ENCODE data around the gene TIGD2. TPM values are rescaled to one million over a fixed set of nuclear protein-coding genes. Genes with fewer than 3 reads are reported as not detected.

Gene TIGD2
- 3.2 and 5.0 TPM in 2 replicates for total RNA-seq (2014; rRNA removed; shearing (Covaris generic))

DNA sequence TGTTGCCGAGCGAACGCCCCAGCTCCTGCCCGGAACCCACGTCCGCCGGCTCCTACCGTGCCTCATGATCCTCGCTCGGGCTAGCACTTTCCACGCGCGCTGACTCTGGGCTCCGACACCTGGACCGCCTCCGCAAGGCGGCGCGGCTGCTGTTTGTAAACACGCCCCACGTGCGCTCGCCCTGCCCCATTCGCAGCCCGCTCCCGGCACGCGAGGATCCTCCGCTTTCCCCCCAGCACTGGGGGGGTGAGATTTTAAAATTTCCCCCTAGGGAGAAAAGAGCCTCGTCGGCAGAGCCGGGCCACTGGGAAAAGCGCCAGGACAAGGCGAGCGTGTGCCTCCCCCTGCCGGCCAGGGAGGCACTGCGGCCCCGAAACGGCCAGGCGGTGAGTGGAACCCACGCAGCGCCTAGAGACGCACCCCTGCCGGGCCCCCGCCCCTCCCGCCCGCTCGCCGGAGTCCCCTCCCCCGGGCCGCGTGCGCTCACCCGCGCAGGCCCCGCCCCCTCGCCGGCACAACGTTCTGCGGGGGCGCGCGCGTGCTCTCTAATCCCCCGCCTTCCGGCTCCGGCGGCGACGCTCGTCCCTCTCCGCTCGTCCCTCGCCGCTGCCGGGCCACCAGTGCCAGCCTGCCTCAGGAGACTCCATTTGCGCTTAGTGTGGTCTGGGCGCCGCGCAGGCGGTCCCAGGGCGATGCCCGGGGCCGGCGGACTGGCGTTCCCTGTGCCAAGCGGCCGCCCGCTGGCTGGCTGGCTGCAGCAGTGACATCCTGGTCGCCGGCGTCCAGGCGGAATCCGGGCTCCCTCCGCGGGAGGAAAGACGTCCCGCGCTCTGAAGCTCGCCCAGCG is at the start of gene TIGD2:
TSS of gene TIGD2 (plus strand) at position 548 of the 847 bp plus-strand sequence. CDS start 1,442 bp downstream, outside the sequence.
- peak; percentile 83 for DNase-seq (ENCODE audit: low read depth)

DNA sequence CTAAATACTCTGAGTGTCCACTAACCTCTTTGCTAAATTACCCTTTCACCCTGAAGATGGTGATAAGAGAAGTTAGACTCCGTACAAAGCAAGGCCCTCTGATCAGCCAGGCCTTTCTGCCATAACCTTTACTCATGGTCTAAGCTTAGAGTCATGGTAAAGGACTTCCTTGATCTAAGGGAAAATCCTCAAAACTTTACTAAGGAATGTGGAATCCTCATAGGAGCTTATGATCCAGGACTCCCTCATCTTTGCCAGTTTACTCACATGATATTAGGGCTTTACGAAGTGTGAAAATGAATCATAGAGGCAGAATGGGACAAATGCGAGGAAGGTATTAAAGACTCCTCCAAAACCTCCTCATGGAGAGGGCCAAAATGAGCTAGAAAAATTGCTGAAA is 46.5 kb upstream of the TIGD2 start:
- DNase-seq (ENCODE audit: low read depth) = no peak

DNA sequence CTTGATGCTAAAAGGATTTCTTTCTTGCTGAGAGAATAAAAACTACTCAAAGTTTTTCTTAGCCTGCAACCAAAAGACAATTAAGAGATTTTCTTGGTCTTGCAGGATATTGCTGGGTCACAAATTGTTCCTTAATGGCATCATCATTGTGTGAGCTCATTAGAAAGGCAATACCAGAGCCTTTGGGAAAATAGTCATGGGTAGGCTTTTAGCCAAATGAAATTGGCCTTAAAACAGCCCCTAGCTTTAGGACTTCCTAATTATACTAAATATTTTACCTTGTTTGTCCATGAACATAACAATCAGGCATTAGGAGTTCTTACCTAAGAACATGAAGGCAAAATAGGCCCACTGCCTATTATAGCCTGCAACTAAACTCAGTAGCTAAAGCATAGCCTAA is 43.9 kb upstream of the TIGD2 start:
- no peak for DNase-seq (ENCODE audit: low read depth)

DNA sequence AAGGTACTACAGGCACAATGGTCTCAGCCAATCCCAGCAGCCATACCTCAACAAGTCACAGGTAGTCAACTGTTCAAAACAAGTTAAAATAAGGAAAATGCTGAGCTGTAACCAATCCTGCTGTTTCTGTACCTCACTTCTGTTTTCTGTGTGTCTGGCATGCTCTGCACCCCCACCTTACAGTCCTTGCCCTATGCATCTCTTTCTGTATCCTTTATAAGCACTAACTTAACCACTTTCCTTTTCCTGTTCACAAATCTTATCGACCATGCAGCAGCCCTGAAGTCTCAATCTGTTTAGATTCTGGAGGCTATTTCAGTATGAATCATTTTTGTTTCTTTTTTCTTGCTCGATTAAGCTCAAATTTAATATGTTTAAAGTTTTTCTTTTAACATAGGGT is 41.9 kb upstream of the TIGD2 start:
- no peak for DNase-seq (ENCODE audit: low read depth)

DNA sequence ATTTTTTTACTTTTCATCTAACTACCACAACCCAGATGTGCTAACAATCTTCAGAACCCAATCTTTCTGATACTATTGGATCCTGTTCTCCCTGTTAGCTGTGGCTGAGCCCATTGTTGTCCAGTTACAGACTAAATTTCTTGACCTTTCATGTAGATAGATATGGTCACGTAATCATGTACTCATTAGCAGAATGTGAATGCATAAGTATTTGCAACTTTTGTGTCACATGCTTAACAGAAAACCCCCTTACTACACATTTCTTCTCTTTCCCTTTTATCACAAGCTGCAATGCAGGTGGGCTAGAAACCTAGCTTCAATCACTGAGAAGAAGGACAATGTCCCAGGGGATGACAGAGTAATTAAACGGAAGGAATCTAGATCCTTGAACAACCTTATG is 41.3 kb upstream of the TIGD2 start:
- DNase-seq (ENCODE audit: low read depth) = no peak

DNA sequence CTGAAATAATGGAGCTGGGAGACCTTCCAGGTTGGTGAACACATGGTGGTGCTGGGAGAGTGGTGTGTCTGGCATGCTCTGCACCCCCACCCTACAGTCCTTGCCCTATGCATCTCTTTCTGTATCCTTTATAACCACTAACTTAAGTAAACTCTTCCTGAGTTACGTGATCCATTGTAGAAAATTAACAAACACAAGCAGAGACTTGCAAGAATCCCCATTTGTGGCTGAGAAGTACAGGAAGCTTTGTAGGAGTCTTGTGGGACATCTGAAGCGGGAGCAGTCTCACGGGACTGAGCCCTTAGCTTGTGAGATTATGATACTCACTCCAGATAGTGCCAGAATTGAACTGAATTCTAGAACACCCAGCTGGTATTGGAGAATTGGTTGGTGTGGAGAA is 40.0 kb upstream of the TIGD2 start:
- no peak for DNase-seq (ENCODE audit: low read depth)

DNA sequence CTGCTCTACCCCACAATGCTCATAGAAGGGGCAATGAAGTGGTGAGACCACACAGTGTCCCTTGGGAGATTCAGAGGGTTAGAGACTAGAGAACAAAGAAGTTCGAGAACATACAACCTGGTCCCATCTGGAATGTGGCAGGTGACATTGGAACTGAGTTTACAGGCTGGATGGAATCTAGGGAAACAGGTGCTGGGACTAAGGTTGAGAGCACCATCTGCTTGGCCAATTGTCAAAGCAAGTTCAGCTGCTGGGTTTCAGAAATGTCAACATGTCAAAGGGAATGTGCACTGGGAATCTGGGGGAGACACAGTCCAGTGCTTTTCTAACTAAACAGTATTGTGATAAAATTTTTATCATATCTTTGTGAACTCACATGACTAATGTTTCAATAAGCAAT is 38.4 kb upstream of the TIGD2 start:
- no peak for DNase-seq (ENCODE audit: low read depth)

DNA sequence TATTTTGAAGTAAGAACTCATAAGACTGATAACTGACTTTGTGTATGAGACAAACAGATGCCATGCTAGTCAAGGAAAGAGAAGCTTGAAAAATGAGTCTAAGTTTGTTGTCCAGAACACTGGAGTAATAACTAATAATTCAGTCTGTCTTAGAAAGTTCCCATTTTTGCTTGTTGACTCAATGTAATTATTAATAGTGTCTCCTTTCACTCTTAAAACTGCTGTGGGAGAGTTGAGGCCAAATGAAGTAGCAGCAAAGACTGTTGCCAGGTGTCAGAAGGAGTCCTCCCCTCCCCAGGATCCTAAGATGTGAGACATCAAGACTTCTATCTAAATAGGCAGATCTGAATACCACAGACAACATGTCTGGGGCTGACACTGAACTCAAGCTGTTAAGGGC is 33.6 kb upstream of the TIGD2 start:
- no peak for DNase-seq (ENCODE audit: low read depth)

DNA sequence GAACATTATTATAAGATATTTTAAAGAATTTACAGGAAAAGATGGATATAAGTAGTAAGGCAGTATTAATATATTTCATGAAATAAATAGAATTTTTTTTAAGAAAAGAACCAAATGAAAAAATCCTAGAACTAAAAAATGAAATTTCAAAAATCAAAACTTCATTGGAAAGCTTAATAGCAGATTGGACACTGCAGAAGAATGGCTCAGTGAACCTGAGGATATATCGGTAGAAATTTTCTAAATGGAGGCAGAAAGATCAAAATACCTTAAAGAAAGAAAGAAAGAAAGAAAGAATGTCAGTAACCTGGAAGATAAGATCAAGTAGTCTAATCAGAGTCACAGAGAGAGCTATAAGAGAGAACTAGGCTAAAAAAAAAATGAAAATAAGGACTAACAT is 33.0 kb upstream of the TIGD2 start:
- DNase-seq (ENCODE audit: low read depth) = no peak

DNA sequence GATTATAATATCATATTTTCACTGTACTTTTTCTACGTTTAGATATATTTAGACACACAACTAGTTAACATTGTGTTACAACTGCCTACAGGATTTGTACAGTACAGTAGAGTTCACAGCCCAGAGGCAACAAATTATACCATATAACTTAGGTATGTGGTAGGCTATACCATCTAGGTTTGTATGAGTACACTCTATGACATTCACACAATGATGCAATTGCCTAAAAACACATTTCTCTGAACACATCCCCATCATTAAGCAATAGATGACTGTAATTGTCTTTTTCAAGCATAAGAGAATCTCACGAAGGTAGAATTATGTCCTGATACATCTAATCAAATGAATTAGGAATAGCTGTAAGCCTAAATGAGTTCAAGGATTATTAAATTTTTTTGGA is 12.3 kb upstream of the TIGD2 start:
- DNase-seq (ENCODE audit: low read depth) = no peak

DNA sequence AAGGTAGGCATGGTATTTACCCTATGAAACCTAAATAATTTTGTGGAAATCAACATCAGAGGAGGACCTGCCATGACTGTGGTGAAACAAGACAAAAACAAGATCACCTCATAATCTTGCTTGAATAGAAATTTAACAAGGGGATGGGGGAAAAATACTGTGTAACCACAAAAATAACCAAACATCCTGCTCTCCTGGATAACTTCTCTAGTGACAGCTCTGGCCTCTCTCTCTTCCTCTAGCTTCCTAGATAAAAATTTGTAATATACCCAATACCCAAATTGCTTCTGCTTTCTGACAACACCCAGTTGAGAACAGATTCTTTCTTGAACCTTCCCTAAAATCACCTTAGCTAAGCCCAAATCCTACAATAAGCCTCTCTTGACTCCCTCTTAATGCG is 11.9 kb upstream of the TIGD2 start:
- no peak for DNase-seq (ENCODE audit: low read depth)

DNA sequence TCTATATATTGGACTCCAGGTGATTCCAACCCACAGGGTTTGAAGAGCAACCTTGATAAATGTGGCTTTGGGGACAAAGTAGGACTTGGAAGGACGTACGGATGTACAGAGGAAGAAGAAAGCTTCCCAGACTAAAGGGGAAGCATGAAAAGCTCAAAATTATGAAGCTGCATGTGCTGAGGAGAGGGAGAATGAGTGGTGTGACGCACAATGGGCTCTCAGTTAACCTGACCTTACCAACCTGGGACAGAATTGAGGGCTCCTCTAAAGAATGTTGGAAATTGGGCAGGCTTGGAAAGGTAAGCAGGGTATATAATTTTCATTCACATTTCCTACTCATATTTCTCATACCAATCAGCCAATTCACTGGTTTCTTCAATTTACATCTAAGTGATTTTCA is 10.5 kb upstream of the TIGD2 start:
- no peak for DNase-seq (ENCODE audit: low read depth)

DNA sequence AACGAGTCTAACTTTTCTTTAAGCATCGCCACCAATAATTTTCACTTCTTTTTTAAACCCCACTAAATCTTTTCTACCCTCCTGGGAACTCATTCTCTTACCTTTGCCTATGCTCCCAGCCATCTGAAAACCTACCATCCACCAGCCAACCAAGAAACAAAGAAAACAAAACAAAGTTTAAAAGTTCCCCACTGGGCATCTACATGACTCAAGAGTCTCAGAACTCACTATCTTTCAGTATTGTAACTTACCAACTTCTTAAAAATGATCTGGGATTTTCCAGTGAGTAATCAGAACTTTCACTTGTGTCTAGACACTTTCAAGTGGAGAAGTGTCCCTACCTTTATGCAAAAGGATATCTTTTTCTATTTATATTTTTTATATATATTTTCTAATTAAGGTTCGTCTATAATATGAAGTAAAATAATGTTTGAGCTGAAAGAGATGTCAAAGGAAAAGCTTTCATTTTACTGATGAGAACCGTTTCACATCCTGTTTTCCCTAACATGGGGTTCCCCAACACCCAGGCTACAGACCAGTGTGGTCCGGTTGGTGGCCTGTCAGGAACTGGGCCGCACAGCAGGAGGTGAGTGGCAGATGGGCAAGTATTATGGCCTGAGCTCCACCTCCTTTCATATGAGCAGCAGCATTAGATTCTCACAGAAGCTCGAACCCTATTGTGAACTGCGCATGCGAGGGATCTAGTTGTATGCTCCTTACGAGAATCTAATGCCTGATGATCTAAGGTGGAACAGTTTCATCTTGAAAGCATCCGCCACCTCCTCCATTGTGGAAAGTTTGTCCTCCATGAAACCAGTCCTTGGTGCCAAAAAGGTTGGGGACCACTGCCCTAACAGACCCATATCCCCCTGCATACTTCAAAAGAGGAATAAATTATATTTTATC is 9.8 kb upstream of the TIGD2 start:
- peak; percentile 25 for DNase-seq (ENCODE audit: low read depth)

DNA sequence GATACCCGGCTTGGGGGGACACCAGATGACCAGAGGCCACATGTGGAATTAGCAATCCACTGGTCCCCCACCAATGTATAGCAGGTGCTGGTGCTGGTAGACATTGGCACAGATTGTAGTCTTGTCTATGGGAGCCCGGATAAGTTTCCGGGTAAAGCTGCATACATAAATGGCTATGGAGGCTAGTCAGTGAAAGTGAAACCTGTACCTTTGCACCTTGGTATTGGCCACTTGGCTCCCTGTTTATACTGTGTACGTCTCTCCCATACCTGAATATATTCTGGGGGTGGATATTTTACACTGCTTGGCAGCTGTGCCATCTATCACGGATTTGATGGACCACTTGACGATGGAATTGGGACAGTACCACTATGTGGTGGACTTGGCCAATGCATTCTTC is 5.6 kb upstream of the TIGD2 start:
- DNase-seq (ENCODE audit: low read depth) = no peak

DNA sequence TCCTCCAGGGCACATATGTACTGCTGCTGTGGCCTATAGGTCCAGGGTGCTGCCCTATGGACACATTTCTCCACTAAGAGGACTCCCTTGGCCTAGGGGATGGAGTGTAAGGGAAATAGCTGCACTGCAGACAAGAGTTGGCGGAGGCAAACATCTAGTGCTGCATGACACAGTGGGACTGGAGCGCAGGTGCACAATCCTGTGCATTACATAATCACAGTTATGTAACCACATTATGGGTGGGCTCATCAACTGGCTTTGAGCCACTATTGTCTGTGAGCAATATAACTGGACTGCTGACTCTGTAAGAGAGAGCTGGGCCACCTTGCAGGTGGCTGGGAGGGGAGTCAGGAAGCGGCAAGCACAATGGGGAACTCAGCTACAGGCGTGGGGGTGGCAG is 3.2 kb upstream of the TIGD2 start:
- DNase-seq (ENCODE audit: low read depth) = no peak

DNA sequence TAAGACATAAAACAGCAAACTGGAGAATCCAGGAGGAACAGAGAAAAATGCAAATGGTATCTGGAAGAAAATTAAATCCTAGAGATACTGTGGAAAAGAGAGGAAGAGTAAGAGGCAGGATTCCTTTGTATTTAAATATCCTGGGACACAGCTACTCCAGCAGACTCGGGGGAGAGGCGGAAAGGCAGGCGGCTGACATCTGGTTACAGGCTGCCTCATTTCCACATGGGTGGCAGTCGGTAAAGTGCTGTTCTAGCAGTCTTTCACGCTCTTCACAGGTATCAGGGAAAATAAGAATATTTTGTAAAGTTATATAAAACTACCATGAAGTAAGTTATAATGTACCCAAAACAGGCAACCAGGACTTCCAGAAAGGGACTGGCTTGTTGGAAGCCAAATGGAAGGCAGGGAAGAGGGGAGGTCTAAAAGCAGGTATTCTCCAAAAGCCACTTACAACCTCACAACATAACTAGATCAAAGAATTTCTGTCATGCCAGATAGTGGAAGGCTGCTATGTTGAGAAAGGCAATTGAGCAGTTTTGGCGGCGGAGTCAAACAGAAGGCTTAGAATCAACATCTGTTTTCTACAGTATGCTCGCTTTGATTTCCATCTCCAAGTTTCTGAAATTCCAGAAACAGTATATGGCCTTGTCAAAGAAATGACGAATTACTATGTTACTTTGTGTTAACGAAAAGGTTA is 1.3 kb upstream of the TIGD2 start:
- DNase-seq (ENCODE audit: low read depth) = no peak

DNA sequence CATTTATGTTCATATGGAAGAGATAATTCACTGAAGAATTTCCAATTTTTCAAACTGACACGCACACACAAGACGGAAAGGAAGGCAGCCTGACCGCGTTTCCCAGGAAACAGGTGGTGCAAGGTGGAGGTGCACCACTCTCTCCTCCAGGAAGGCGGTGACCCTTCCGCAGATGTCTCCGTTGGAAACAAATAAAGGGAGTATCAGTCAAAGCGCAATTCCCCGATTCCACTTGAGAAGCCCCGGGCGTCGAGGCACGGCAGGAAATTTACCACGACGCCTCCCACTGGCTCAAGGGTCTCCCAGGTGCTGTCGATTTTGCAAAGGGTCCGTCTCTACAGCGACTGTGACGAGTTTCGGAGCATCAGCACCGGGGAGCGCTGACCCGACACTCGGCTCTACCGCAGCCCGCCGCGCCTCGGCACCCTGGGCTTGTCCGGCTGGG is 770 bp upstream of the TIGD2 start:
- no peak for DNase-seq (ENCODE audit: low read depth)

DNA sequence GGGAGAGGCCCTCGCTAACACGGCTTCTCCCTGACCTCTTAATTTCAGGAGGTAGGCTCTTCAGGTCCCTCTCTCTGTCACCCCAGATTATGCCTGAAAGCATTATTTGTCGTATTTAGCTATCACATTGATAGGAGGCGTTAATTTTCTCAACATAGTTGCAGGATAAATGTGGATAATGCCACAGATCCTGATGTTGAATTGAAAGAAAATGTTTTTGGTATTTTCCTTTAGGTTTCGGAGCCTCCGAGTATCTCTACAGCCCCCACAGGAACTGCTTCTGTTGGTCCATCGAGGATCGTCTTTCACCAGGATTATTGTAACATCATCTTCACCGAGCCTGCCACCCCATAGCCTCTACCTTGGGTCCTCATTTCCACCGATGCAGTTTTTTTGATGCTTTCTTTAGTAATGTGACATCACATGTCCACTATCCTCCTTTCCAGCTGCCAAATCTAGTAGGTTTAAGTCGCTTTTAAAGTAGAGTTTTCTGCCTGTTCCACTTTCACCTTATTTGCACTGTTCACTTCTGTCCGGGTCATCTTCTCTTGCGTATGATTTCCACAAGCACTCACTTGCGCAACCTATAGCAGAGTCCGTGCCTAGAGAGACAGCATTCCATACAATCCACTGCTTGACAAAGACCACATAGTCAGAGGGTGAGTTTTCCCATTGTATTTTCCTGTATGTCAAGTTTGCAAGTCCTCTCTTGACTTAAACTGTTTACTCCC is 665 bp downstream of the TIGD2 start:
- DNase-seq (ENCODE audit: low read depth) = peak; percentile 19

DNA sequence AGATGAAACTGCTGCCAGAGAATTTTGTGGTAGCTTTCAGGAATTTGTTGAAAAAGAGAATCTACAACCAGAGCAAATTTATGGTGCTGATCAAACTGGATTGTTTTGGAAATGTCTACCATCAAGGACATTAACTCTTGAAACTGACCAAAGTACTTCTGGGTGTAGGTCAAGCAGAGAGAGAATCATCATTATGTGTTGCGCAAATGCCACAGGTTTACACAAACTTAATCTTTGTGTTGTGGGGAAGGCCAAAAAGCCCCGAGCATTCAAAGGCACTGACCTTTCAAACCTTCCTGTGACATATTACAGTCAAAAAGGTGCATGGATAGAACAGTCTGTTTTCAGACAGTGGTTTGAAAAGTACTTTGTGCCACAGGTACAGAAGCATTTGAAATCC is 2.1 kb downstream of the TIGD2 start:
- DNase-seq (ENCODE audit: low read depth) = no peak

DNA sequence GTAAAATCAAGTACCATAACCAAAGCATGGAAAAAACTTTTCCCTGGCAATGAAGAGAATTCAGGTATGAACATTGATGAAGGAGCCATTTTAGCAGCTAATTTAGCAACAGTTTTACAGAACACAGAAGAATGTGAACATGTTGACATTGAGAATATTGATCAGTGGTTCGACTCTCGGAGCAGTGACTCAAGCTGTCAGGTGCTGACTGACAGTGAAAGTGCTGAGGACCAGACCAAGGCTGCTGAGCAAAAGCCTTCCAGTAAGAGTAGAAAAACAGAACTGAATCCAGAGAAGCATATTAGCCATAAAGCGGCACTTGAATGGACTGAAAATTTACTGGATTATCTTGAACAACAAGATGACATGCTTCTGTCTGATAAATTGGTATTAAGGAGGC is 2.8 kb downstream of the TIGD2 start:
- no peak for DNase-seq (ENCODE audit: low read depth)

DNA sequence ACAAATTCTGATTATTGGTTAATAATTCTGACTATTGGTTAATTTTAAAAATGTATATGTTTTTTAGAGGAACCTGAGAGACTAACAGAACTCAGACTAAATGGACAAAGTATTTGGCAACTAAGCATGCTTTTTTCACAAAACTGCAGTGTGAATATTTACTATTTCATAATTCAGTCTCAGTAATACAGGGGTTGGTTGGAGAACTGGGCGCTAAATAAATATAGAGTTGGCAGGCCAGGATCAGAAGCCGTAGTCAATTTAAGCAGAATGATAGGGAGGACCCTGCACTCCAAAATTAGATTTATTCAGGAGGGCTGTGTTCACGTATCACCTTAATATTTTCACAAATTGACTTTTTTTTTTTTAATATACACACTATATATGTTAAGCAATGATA is 5.8 kb downstream of the TIGD2 start:
- no peak for DNase-seq (ENCODE audit: low read depth)

DNA sequence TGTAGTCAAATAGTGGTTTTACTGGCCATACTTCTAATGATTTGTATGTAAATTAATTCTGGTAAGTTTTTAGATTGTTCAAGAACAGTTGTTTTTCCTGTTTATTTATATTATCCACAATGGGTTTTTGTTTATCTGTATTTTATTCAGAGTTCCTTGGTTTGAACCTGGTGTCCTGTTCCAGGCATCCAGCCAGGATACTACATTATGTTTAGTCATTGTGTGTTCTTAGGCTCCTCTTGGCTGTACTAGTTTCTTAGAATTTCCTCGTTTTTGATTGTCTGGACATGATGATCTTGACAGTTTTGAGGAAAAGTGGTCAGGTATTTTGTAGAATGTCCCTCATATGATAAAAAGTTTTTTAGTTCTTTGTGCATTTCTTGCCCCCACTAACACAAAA is 7.8 kb downstream of the TIGD2 start:
- DNase-seq (ENCODE audit: low read depth) = no peak
